ENCODE data around the gene GFER. TPM values are rescaled to one million over a fixed set of nuclear protein-coding genes. Genes with fewer than 3 reads are reported as not detected.

GFER gene
- total RNA-seq, 1 experiment from 2014 or later: 58.5 TPM

DNA sequence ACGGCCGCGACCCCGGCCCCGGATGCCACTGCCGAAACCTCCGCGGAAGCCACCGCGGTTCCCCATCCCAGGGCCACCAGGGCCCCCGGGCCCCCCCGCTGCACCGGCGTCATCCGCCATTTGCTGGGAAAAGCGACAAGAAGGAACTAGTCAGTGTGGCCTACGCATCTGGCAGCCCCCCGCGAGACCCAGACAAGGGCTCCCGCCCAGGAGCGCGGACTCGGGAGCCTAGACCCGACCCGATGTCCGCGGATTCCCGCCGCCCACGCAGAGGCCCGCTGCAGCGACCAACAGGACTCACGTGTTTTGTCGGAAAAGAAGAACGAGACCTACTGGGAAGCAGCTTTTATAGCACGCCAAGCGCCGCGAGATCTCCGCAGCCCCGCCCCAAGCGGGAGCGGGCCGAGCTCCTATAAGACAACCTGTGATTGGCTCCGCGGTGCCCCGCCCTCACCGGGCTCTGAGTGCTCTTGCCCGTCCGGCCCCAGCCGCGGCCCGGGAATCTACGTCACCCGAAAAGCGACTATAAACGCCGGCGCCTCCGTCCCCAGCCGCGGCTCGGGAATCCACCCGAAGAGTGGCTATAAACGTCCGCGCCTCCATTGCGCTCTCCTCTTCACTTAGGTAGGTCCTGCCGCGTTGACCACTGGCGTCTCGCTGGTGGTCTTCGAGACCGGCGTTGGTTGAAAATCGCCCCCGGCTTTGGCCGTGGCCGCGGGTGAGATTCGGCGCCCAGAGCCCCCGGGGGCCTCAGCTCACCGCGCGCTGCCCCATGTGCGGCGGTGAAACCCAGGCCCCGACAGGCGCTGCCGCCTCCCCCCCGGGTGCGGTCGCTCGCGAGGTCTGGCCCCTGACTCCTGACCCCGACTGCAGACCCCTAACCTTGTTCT is 19.2 kb upstream of the GFER start, which contains the start of gene RPS2 (continued):
- TF ChIP-seq, protein P1, sequence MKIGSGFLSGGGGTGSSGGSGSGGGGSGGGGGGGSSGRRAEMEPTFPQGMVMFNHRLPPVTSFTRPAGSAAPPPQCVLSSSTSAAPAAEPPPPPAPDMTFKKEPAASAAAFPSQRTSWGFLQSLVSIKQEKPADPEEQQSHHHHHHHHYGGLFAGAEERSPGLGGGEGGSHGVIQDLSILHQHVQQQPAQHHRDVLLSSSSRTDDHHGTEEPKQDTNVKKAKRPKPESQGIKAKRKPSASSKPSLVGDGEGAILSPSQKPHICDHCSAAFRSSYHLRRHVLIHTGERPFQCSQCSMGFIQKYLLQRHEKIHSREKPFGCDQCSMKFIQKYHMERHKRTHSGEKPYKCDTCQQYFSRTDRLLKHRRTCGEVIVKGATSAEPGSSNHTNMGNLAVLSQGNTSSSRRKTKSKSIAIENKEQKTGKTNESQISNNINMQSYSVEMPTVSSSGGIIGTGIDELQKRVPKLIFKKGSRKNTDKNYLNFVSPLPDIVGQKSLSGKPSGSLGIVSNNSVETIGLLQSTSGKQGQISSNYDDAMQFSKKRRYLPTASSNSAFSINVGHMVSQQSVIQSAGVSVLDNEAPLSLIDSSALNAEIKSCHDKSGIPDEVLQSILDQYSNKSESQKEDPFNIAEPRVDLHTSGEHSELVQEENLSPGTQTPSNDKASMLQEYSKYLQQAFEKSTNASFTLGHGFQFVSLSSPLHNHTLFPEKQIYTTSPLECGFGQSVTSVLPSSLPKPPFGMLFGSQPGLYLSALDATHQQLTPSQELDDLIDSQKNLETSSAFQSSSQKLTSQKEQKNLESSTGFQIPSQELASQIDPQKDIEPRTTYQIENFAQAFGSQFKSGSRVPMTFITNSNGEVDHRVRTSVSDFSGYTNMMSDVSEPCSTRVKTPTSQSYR (CRISPR knock-in tag; IDR thresholded peaks at IDR 0.05): no peak
- TF ChIP-seq RORB (CRISPR knock-in tag; IDR thresholded peaks at IDR 0.05) (no peak), GRHL2 (CRISPR knock-in tag; IDR thresholded peaks at IDR 0.05; ENCODE audit: insufficient replicate concordance, severe bottlenecking) (no peak), ZNF317 (CRISPR knock-in tag; IDR thresholded peaks at IDR 0.05; ENCODE audit: borderline replicate concordance, low read depth) (no peak), ZNF219 (CRISPR knock-in tag; IDR thresholded peaks at IDR 0.05; ENCODE audit: borderline replicate concordance) (no peak), JAZF1 (CRISPR knock-in tag; IDR thresholded peaks at IDR 0.05) (no peak), KAT7 (CRISPR knock-in tag; IDR thresholded peaks at IDR 0.05; ENCODE audit: borderline replicate concordance) (no peak), EMX1 (CRISPR knock-in tag; IDR thresholded peaks at IDR 0.05) (peak; percentile 33; the same call in 1 of the 2 replicates), ZNF121 (CRISPR knock-in tag; IDR thresholded peaks at IDR 0.05) (no peak), NR3C1 (CRISPR knock-in tag; conservative IDR thresholded peaks at IDR 0.05; ENCODE audit: low read depth) (no peak), OVOL2 (CRISPR knock-in tag; IDR thresholded peaks at IDR 0.05; ENCODE audit: borderline replicate concordance) (no peak), SP1 (CRISPR knock-in tag; conservative IDR thresholded peaks at IDR 0.05) (peak; percentile 73), NFATC4 (CRISPR knock-in tag; IDR thresholded peaks at IDR 0.05) (no peak; the same call in none of the 2 replicates), SOX15 (CRISPR knock-in tag; IDR thresholded peaks at IDR 0.05) (no peak), ZNF232 (CRISPR knock-in tag; IDR thresholded peaks at IDR 0.05) (0 out of 2 replicates have a peak, but pooled peaks have one; percentile 71), NFYB (CRISPR knock-in tag; conservative IDR thresholded peaks at IDR 0.05; ENCODE audit: low read depth) (peak; percentile 76)
- TF ChIP-seq, protein P2, sequence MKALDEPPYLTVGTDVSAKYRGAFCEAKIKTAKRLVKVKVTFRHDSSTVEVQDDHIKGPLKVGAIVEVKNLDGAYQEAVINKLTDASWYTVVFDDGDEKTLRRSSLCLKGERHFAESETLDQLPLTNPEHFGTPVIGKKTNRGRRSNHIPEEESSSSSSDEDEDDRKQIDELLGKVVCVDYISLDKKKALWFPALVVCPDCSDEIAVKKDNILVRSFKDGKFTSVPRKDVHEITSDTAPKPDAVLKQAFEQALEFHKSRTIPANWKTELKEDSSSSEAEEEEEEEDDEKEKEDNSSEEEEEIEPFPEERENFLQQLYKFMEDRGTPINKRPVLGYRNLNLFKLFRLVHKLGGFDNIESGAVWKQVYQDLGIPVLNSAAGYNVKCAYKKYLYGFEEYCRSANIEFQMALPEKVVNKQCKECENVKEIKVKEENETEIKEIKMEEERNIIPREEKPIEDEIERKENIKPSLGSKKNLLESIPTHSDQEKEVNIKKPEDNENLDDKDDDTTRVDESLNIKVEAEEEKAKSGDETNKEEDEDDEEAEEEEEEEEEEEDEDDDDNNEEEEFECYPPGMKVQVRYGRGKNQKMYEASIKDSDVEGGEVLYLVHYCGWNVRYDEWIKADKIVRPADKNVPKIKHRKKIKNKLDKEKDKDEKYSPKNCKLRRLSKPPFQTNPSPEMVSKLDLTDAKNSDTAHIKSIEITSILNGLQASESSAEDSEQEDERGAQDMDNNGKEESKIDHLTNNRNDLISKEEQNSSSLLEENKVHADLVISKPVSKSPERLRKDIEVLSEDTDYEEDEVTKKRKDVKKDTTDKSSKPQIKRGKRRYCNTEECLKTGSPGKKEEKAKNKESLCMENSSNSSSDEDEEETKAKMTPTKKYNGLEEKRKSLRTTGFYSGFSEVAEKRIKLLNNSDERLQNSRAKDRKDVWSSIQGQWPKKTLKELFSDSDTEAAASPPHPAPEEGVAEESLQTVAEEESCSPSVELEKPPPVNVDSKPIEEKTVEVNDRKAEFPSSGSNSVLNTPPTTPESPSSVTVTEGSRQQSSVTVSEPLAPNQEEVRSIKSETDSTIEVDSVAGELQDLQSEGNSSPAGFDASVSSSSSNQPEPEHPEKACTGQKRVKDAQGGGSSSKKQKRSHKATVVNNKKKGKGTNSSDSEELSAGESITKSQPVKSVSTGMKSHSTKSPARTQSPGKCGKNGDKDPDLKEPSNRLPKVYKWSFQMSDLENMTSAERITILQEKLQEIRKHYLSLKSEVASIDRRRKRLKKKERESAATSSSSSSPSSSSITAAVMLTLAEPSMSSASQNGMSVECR (CRISPR knock-in tag; IDR thresholded peaks at IDR 0.05; ENCODE audit: borderline replicate concordance): no peak
- TF ChIP-seq, protein P3, sequence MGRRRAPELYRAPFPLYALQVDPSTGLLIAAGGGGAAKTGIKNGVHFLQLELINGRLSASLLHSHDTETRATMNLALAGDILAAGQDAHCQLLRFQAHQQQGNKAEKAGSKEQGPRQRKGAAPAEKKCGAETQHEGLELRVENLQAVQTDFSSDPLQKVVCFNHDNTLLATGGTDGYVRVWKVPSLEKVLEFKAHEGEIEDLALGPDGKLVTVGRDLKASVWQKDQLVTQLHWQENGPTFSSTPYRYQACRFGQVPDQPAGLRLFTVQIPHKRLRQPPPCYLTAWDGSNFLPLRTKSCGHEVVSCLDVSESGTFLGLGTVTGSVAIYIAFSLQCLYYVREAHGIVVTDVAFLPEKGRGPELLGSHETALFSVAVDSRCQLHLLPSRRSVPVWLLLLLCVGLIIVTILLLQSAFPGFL (CRISPR knock-in tag; IDR thresholded peaks at IDR 0.05; ENCODE audit: borderline replicate concordance): 0 out of 2 replicates have a peak, but pooled peaks have one; percentile 54
- TF ChIP-seq, protein P4, sequence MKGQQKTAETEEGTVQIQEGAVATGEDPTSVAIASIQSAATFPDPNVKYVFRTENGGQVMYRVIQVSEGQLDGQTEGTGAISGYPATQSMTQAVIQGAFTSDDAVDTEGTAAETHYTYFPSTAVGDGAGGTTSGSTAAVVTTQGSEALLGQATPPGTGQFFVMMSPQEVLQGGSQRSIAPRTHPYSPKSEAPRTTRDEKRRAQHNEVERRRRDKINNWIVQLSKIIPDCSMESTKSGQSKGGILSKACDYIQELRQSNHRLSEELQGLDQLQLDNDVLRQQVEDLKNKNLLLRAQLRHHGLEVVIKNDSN (CRISPR knock-in tag; IDR thresholded peaks at IDR 0.05): peak; percentile 53; the same call in 1 of the 2 replicates
- TF ChIP-seq, protein P5, sequence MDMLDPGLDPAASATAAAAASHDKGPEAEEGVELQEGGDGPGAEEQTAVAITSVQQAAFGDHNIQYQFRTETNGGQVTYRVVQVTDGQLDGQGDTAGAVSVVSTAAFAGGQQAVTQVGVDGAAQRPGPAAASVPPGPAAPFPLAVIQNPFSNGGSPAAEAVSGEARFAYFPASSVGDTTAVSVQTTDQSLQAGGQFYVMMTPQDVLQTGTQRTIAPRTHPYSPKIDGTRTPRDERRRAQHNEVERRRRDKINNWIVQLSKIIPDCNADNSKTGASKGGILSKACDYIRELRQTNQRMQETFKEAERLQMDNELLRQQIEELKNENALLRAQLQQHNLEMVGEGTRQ (CRISPR knock-in tag; IDR thresholded peaks at IDR 0.05): 0 out of 2 replicates have a peak, but pooled peaks have one; percentile 42
